GM23338 (cell line): ENCODE measurements around the gene CDC14B. TPM values are rescaled to one million over a fixed set of nuclear protein-coding genes. Genes with fewer than 3 reads are reported as not detected.

Experiments used
- ATAC-seq: fragments of 200-7000 bp; cut with Tn5 transposase; 3 replicates; pipeline ENCODE4 v1.9.1; 2020
- DNase-seq: peaks from one replicate; pipeline ENCODE4 v3.0.0-alpha.2; 2015; ENCODE audit warnings: low spot score
- H2AFZ ChIP-seq: fragments of 200-600 bp; sonication (generic); 2 replicates; pipeline ENCODE4 v1.8.0; 2016; ENCODE audit warnings: antibody characterized with exemption, mild to moderate bottlenecking, moderate library complexity
- H3F3A ChIP-seq: fragments of 200-600 bp; sonication (generic); replicated peaks from 2 replicates; pipeline ENCODE4 v1.8.0; 2017; ENCODE audit warnings: antibody characterized with exemption, mixed run types, low read depth
- H3K27ac ChIP-seq: fragments of 200-600 bp; sonication (generic); 2 replicates; pipeline ENCODE4 v1.6.1; 2016; ENCODE audit warnings: low read depth
- H3K27me3 ChIP-seq: fragments of 200-600 bp; sonication (generic); 2 replicates; pipeline ENCODE4 v1.8.0; 2016; ENCODE audit warnings: mild to moderate bottlenecking, mixed run types, moderate library complexity; ENCODE audit not compliant: insufficient read depth
- H3K36me3 ChIP-seq: fragments of 200-600 bp; sonication (generic); 2 replicates; pipeline ENCODE4 v1.8.0; 2016; ENCODE audit warnings: mild to moderate bottlenecking; ENCODE audit not compliant: insufficient read depth
- H3K4me1 ChIP-seq: fragments of 200-600 bp; sonication (generic); 2 replicates; pipeline ENCODE4 v1.8.0; 2016; ENCODE audit warnings: mild to moderate bottlenecking, moderate library complexity; ENCODE audit not compliant: insufficient read depth
- H3K4me2 ChIP-seq: fragments of 200-600 bp; sonication (generic); 2 replicates; pipeline ENCODE4 v1.7.1; 2017; ENCODE audit warnings: mixed run types
- H3K4me3 ChIP-seq: fragments of 200-600 bp; sonication (generic); 2 replicates; pipeline ENCODE4 v1.6.1; 2016; ENCODE audit warnings: mixed run types
- H3K79me2 ChIP-seq: fragments of 200-600 bp; sonication (generic); replicated peaks from 2 replicates; pipeline ENCODE4 v1.8.0; 2017; ENCODE audit warnings: mild to moderate bottlenecking; ENCODE audit not compliant: insufficient read depth
- H3K9me2 ChIP-seq: fragments of 200-600 bp; sonication (generic); 2 replicates; pipeline ENCODE4 v1.8.0; 2017; ENCODE audit not compliant: insufficient read depth
- H4K20me1 ChIP-seq: fragments of 200-600 bp; sonication (generic); replicated peaks from 2 replicates; pipeline ENCODE4 v1.8.0; 2017; ENCODE audit warnings: mild to moderate bottlenecking; ENCODE audit not compliant: insufficient read depth
- H3K27ac Mint-ChIP-seq: 2 replicates; pipeline ENCODE4 v1.8.0; 2020; ENCODE audit warnings: inconsistent platforms, mild to moderate bottlenecking, moderate library complexity, mixed read lengths
- H3K27me3 Mint-ChIP-seq: 3 replicates; pipeline ENCODE4 v1.8.0; 2022; ENCODE audit warnings: low read depth, mild to moderate bottlenecking, moderate library complexity, mixed read lengths, inconsistent platforms; ENCODE audit not compliant: insufficient read depth, poor library complexity
- H3K36me3 Mint-ChIP-seq: 3 replicates; pipeline ENCODE4 v1.8.0; 2021; ENCODE audit warnings: low read depth, mild to moderate bottlenecking, inconsistent platforms, moderate library complexity, mixed read lengths
- H3K4me1 Mint-ChIP-seq: 3 replicates; pipeline ENCODE4 v1.8.0; 2020; ENCODE audit warnings: mild to moderate bottlenecking, inconsistent platforms, mixed read lengths
- H3K4me3 Mint-ChIP-seq: 3 replicates; pipeline ENCODE4 v1.8.0; 2021; ENCODE audit warnings: moderate library complexity, mild to moderate bottlenecking, inconsistent platforms, mixed read lengths
- H3K9me3 Mint-ChIP-seq: 3 replicates; pipeline ENCODE4 v1.8.0; 2020; ENCODE audit warnings: moderate library complexity, mild to moderate bottlenecking, inconsistent platforms, mixed read lengths
- CTCF ChIP-seq, 2 experiments: fragments of 200-600 bp in 1 of 2; sonication (generic) in 1 of 2; conservative IDR thresholded peaks; 2 replicates each; pipeline versions ENCODE4 v1.5.1 to v1.6.1; 2016 to 2017; ENCODE audit warnings: antibody characterized with exemption in 2 of 2, low read depth in 2 of 2, mild to moderate bottlenecking in 2 of 2, moderate library complexity in 1 of 2
- ETS1 ChIP-seq: IDR thresholded peaks from 2 replicates; pipeline ENCODE4 v1.6.1; 2016; ENCODE audit warnings: antibody characterized with exemption
- EZH2 ChIP-seq: fragments of 200-600 bp; sonication (generic); IDR thresholded peaks from one replicate; pipeline ENCODE4 v1.8.0; 2017; ENCODE audit warnings: antibody characterized with exemption, mild to moderate bottlenecking, low read depth; ENCODE audit not compliant: unreplicated experiment
- NANOG ChIP-seq: IDR thresholded peaks from 2 replicates; pipeline ENCODE4 v1.6.1; 2016; ENCODE audit warnings: antibody characterized with exemption, borderline replicate concordance
- POLR2AphosphoS5 ChIP-seq: IDR thresholded peaks from 2 replicates; pipeline ENCODE4 v1.6.1; 2016; ENCODE audit warnings: antibody characterized with exemption, low read depth
- REST ChIP-seq: IDR thresholded peaks from one replicate; pipeline ENCODE4 v1.6.1; 2018; ENCODE audit warnings: antibody characterized with exemption; ENCODE audit not compliant: unreplicated experiment
- STAT1 ChIP-seq: IDR thresholded peaks from one replicate; pipeline ENCODE4 v1.6.1; 2016; ENCODE audit warnings: antibody characterized with exemption; ENCODE audit not compliant: unreplicated experiment
- ZNF114 ChIP-seq: fragments of 250-450 bp; sonication (Bioruptor Pico); IDR thresholded peaks from 2 replicates; pipeline ENCODE4 v1.5.0; 2020; ENCODE audit warnings: mild to moderate bottlenecking, moderate library complexity
- ZNF331 ChIP-seq: fragments of 250-450 bp; sonication (Bioruptor Pico); IDR thresholded peaks from 2 replicates; pipeline ENCODE4 v1.5.0; 2020; ENCODE audit warnings: low read depth, mild to moderate bottlenecking, moderate library complexity
- ZNF462 ChIP-seq: fragments of 250-450 bp; sonication (Bioruptor Pico); IDR thresholded peaks from 2 replicates; pipeline ENCODE4 v1.5.0; 2020; ENCODE audit warnings: mild to moderate bottlenecking, moderate library complexity
- polyA plus RNA-seq: library from polyadenylated mRNA; unstranded; fragments of >200 nt; fragmentation: Nextera tagmentation; extraction: Ambion mirVana; gene quantifications from 2 replicates; pipeline ENCODE4 v1.2.1, GENCODE V29; 2016
- total RNA-seq: library from RNA; depleted of rRNA; stranded (reverse); fragments of >200 nt; shearing (Covaris generic); gene quantifications from 2 replicates; pipeline ENCODE4 v1.2.3, GENCODE V29; 2014

The CDC14B gene
- total and polyA plus RNA-seq, 2 experiments from 2014 or later, result 12.2 to 52.1 TPM

GRCh38 chr9:96564217-96564616 is 55.4 kb downstream of the CDC14B start:
- Mint-ChIP-seq H3K27ac (no peak overlapping the region), H3K9me3 (no peaks in the 10 kb centered on the region), H3K4me3 (no peak overlapping the region), H3K36me3 (peaks cover 7% of the 10 kb centered on the region; the same call in 2 of the 3 replicates), H3K27me3 (peaks cover 9% of the 10 kb centered on the region), H3K4me1 (peaks cover 30% of the 10 kb centered on the region; the same call in 2 of the 3 replicates)
- Histone ChIP-seq H4K20me1 (no peaks in the 10 kb centered on the region; the same call in 1 of the 2 replicates), H3K27ac (no peak overlapping the region), H3K79me2 (peaks cover 26% of the 10 kb centered on the region), H3K4me1 (peaks cover 16% of the 10 kb centered on the region; the same call in 1 of the 2 replicates), H3K4me3 (no peak overlapping the region), H3K27me3 (no peaks in the 10 kb centered on the region), H3K4me2 (no peak overlapping the region), H2AFZ (no peak overlapping the region), H3F3A (no peaks in the 10 kb centered on the region), H3K9me2 (no peaks in the 10 kb centered on the region), H3K36me3 (no peaks in the 10 kb centered on the region)
- no peak for DNase-seq
- TF ChIP-seq REST (no peak), POLR2AphosphoS5 (no peak), EZH2 (no peak), NANOG (no peak), STAT1 (no peak), ZNF331 (CRISPR knock-in tag) (no peak), ZNF114 (CRISPR knock-in tag) (no peak), ZNF462 (CRISPR knock-in tag) (no peak), CTCF (conservative IDR thresholded peaks at IDR 0.05; ENCODE audit: low read depth in 2 of 2) (no peak), ETS1 (no peak)
- no peak for ATAC-seq
